Karpas-422 (cell line): Measurements from ENCODE around the gene EPS8L2. TPM values are rescaled to one million over a fixed set of nuclear protein-coding genes. Genes with fewer than 3 reads are reported as not detected.

Experiments used
- DNase-seq: peaks from one replicate; pipeline ENCODE4 v3.0.0-alpha.2; 2015
- H2AFZ ChIP-seq: fragments of 200-600 bp; sonication (generic); 2 replicates; pipeline ENCODE4 v1.6.1; 2014; ENCODE audit warnings: antibody characterized with exemption, low read length, mixed read lengths
- H3K27ac ChIP-seq: fragments of 200-600 bp; sonication (generic); 2 replicates; pipeline ENCODE4 v1.5.1; 2014; ENCODE audit warnings: mild to moderate bottlenecking, low read length, moderate library complexity
- H3K27me3 ChIP-seq: fragments of 200-600 bp; sonication (generic); 2 replicates; pipeline ENCODE4 v1.6.1; 2014; ENCODE audit warnings: low read length, mixed read lengths
- H3K36me3 ChIP-seq: fragments of 200-600 bp; sonication (generic); 2 replicates; pipeline ENCODE4 v1.6.1; 2014; ENCODE audit warnings: low read length, mixed read lengths; ENCODE audit not compliant: insufficient read depth
- H3K4me1 ChIP-seq: fragments of 200-600 bp; sonication (generic); 2 replicates; pipeline ENCODE4 v1.6.1; 2014; ENCODE audit warnings: mild to moderate bottlenecking, low read length, mixed read lengths
- H3K4me2 ChIP-seq: fragments of 200-600 bp; sonication (generic); 2 replicates; pipeline ENCODE4 v1.6.1; 2014; ENCODE audit warnings: low read length, low read depth, mild to moderate bottlenecking; ENCODE audit not compliant: poor library complexity, severe bottlenecking
- H3K4me3 ChIP-seq: fragments of 200-600 bp; sonication (generic); 2 replicates; pipeline ENCODE4 v1.5.1; 2014; ENCODE audit warnings: mild to moderate bottlenecking, antibody characterized with exemption, low read length, mixed read lengths
- H3K79me2 ChIP-seq: fragments of 200-600 bp; sonication (generic); 2 replicates; pipeline ENCODE4 v1.6.1; 2014; ENCODE audit warnings: mild to moderate bottlenecking, low read length, mixed read lengths
- H3K9ac ChIP-seq: fragments of 200-600 bp; sonication (generic); 2 replicates; pipeline ENCODE4 v1.6.0; 2014; ENCODE audit warnings: low read length
- H3K9me2 ChIP-seq: fragments of 200-600 bp; sonication (generic), shearing (Covaris generic); replicated peaks from 2 replicates; pipeline ENCODE4 v1.6.0; 2014; ENCODE audit warnings: mild to moderate bottlenecking, low read length, moderate library complexity; ENCODE audit not compliant: insufficient read depth
- H3K9me3 ChIP-seq: fragments of 300-700, 200-600 bp; sonication (generic); 2 replicates; pipeline ENCODE4 v1.6.1; 2014; ENCODE audit warnings: low read length, mixed read lengths
- H4K20me1 ChIP-seq: fragments of 200-600 bp; sonication (generic); 2 replicates; pipeline ENCODE4 v1.6.1; 2014; ENCODE audit warnings: mild to moderate bottlenecking, antibody characterized with exemption, low read length, low read depth; ENCODE audit not compliant: insufficient read depth
- total RNA-seq: library from RNA; depleted of rRNA; stranded (reverse); fragments of >200 nt; shearing (Covaris generic); gene quantifications from 2 replicates; pipeline ENCODE4 v1.2.3, GENCODE V29; 2014; ENCODE audit warnings: low replicate concordance

EPS8L2 gene
- total RNA-seq, 1 experiment from 2014 or later, result 2.3 TPM

GRCh38 chr11:722346-722811 lies 16.3 kb downstream of the EPS8L2 start:
- H3K36me3 ChIP-seq, result no peaks in the 10 kb centered on the region
- no peaks in the 10 kb centered on the region for H3K9me2 ChIP-seq
- H3K27ac ChIP-seq, result no peak overlapping the region
- no peaks in the 10 kb centered on the region for H3K79me2 ChIP-seq
- no peak overlapping the region for H2AFZ ChIP-seq
- peaks cover 8% of the 10 kb centered on the region; the same call in 1 of the 2 replicates for H4K20me1 ChIP-seq
- H3K9me3 ChIP-seq, result no peaks in the 10 kb centered on the region
- no peak overlapping the region for H3K9ac ChIP-seq
- H3K27me3 ChIP-seq, result no peaks in the 10 kb centered on the region
- DNase-seq, result no peak
- H3K4me2 ChIP-seq, result peak overlapping the region; percentile 39
- H3K4me3 ChIP-seq, result no peak overlapping the region
- H3K4me1 ChIP-seq, result peaks cover 36% of the 10 kb centered on the region

- H3K9ac ChIP-seq, result no peak overlapping the region
- no peaks in the 10 kb centered on the region for H3K79me2 ChIP-seq
- DNase-seq, result peak; percentile 83
- H3K27me3 ChIP-seq, result no peaks in the 10 kb centered on the region
- peaks cover 36% of the 10 kb centered on the region for H3K4me1 ChIP-seq
- no peak overlapping the region for H3K4me3 ChIP-seq
- no peaks in the 10 kb centered on the region for H3K9me3 ChIP-seq
- H3K9me2 ChIP-seq, result no peaks in the 10 kb centered on the region
- peak overlapping the region; percentile 21 for H3K4me2 ChIP-seq
- H2AFZ ChIP-seq, result no peak overlapping the region
- H3K36me3 ChIP-seq, result no peaks in the 10 kb centered on the region
- peaks cover 11% of the 10 kb centered on the region; the same call in 1 of the 2 replicates for H4K20me1 ChIP-seq
- no peak overlapping the region for H3K27ac ChIP-seq
These were observed 17.3 kb downstream of the EPS8L2 start for GRCh38 chr11:723120-723883.

- Histone ChIP-seq H3K27ac (no peak overlapping the region), H3K4me2 (no peak overlapping the region), H3K79me2 (no peaks in the 10 kb centered on the region), H3K9me3 (no peaks in the 10 kb centered on the region), H3K9me2 (no peaks in the 10 kb centered on the region), H3K4me1 (peaks cover 39% of the 10 kb centered on the region), H3K4me3 (no peak overlapping the region), H2AFZ (no peak overlapping the region), H3K27me3 (no peaks in the 10 kb centered on the region), H3K9ac (no peak overlapping the region), H4K20me1 (peaks cover 11% of the 10 kb centered on the region; the same call in 1 of the 2 replicates), H3K36me3 (no peaks in the 10 kb centered on the region)
- DNase-seq, result peak; percentile 66
These were observed 18.2 kb downstream of the EPS8L2 start for GRCh38 chr11:724049-724777.

GRCh38 chr11:724778-725386 lies 18.9 kb downstream of the EPS8L2 start:
- H3K4me1 ChIP-seq, result peaks cover 46% of the 10 kb centered on the region
- H3K4me3 ChIP-seq, result no peak overlapping the region
- H3K79me2 ChIP-seq, result no peaks in the 10 kb centered on the region
- no peaks in the 10 kb centered on the region for H3K9me2 ChIP-seq
- H3K36me3 ChIP-seq, result no peaks in the 10 kb centered on the region
- no peaks in the 10 kb centered on the region for H3K27me3 ChIP-seq
- H3K4me2 ChIP-seq, result no peak overlapping the region
- H2AFZ ChIP-seq, result no peak overlapping the region
- H3K9me3 ChIP-seq, result no peaks in the 10 kb centered on the region
- H4K20me1 ChIP-seq, result peaks cover 11% of the 10 kb centered on the region; the same call in 1 of the 2 replicates
- H3K27ac ChIP-seq, result no peak overlapping the region
- no peak for DNase-seq
- H3K9ac ChIP-seq, result no peak overlapping the region

GRCh38 chr11:725624-726202 lies 19.7 kb downstream of the EPS8L2 start:
- Histone ChIP-seq H3K9me2 (no peaks in the 10 kb centered on the region), H3K36me3 (no peaks in the 10 kb centered on the region), H3K4me3 (peak overlapping the region; percentile 56; the same call in 1 of the 2 replicates), H3K27me3 (no peaks in the 10 kb centered on the region), H2AFZ (no peak overlapping the region; the same call in 1 of the 2 replicates), H3K9me3 (no peaks in the 10 kb centered on the region), H3K4me1 (peaks cover 46% of the 10 kb centered on the region), H3K79me2 (no peaks in the 10 kb centered on the region), H3K9ac (peak overlapping the region; percentile 58), H3K4me2 (peak overlapping the region; percentile 66), H3K27ac (no peak overlapping the region), H4K20me1 (peaks cover 11% of the 10 kb centered on the region; the same call in 1 of the 2 replicates)
- DNase-seq, result no peak

- Histone ChIP-seq H3K36me3 (no peaks in the 10 kb centered on the region), H3K79me2 (no peaks in the 10 kb centered on the region), H2AFZ (peak overlapping the region; percentile 50; the same call in 1 of the 2 replicates), H3K9me2 (no peaks in the 10 kb centered on the region), H3K4me1 (peaks cover 45% of the 10 kb centered on the region), H3K4me3 (peak overlapping the region; percentile 56), H3K9ac (peak overlapping the region; percentile 58), H4K20me1 (peaks cover 11% of the 10 kb centered on the region; the same call in 1 of the 2 replicates), H3K27ac (no peak overlapping the region), H3K9me3 (no peaks in the 10 kb centered on the region), H3K4me2 (peak overlapping the region; percentile 66), H3K27me3 (no peaks in the 10 kb centered on the region)
- peak; percentile 77 for DNase-seq
These were observed 20.5 kb downstream of the EPS8L2 start for GRCh38 chr11:726278-727220.

- peaks cover 10% of the 10 kb centered on the region; the same call in 1 of the 2 replicates for H4K20me1 ChIP-seq
- no peaks in the 10 kb centered on the region for H3K9me3 ChIP-seq
- H3K4me2 ChIP-seq, result no peak overlapping the region
- no peaks in the 10 kb centered on the region for H3K27me3 ChIP-seq
- H3K4me3 ChIP-seq, result no peak overlapping the region
- peaks cover 37% of the 10 kb centered on the region for H3K4me1 ChIP-seq
- no peak overlapping the region for H3K9ac ChIP-seq
- no peaks in the 10 kb centered on the region for H3K9me2 ChIP-seq
- H3K27ac ChIP-seq, result no peak overlapping the region
- no peak overlapping the region for H2AFZ ChIP-seq
- no peaks in the 10 kb centered on the region for H3K36me3 ChIP-seq
- no peaks in the 10 kb centered on the region for H3K79me2 ChIP-seq
- DNase-seq, result no peak
These were observed 21.3 kb downstream of the EPS8L2 start for GRCh38 chr11:727281-727701.
